SK-N-SH treated with all-trans-retinoic acid at 6 μM for 48 hours (cell line): ENCODE measurements around the gene CDIPT.

Source experiments
- ATAC-seq: fragments of 200-7000 bp; cut with Tn5 transposase; 3 replicates; pipeline ENCODE4 v1.9.1; 2020; ENCODE audit warnings: mild to moderate bottlenecking, moderate library complexity
- ARNTL ChIP-seq: fragments of 450-650 bp; formaldehyde crosslinking; IDR thresholded peaks from 2 replicates; pipeline ENCODE4 v1.5.0; 2020; ENCODE audit warnings: low read depth, mild to moderate bottlenecking, moderate library complexity, borderline replicate concordance
- BACH2 ChIP-seq: fragments of 250-450 bp; sonication (Bioruptor Pico); IDR thresholded peaks from 2 replicates; pipeline ENCODE4 v1.9.0; 2021; ENCODE audit warnings: mild to moderate bottlenecking, borderline replicate concordance
- ESRRG ChIP-seq: fragments of 250-450 bp; sonication (Bioruptor Pico); IDR thresholded peaks from 2 replicates; pipeline ENCODE4 v1.6.1; 2021; ENCODE audit warnings: mild to moderate bottlenecking
- GLIS3 ChIP-seq: fragments of 250-450 bp; sonication (Bioruptor Pico); IDR thresholded peaks from 2 replicates; pipeline ENCODE4 v1.5.0; 2020; ENCODE audit warnings: mild to moderate bottlenecking, moderate library complexity
- PPARA ChIP-seq: fragments of 250-450 bp; sonication (Bioruptor Pico); IDR thresholded peaks from 2 replicates; pipeline ENCODE4 v1.5.0; 2020; ENCODE audit warnings: mild to moderate bottlenecking, borderline replicate concordance
- SNAI2 ChIP-seq: fragments of 250-450 bp; sonication (Bioruptor Pico); IDR thresholded peaks from 2 replicates; pipeline ENCODE4 v1.5.0; 2020; ENCODE audit warnings: mild to moderate bottlenecking, moderate library complexity
- TCF4 ChIP-seq: fragments of 250-450 bp; sonication (Bioruptor Pico); IDR thresholded peaks from 2 replicates; pipeline ENCODE4 v1.8.0; 2021; ENCODE audit warnings: mild to moderate bottlenecking, moderate library complexity, borderline replicate concordance
- ZC3H10 ChIP-seq: fragments of 250-450 bp; sonication (Bioruptor Pico); IDR thresholded peaks from 2 replicates; pipeline ENCODE4 v1.5.1; 2021; ENCODE audit warnings: mild to moderate bottlenecking, moderate library complexity
- ZFP3 ChIP-seq: fragments of 250-450 bp; sonication (Bioruptor Pico); IDR thresholded peaks from 2 replicates; pipeline ENCODE4 v1.5.0; 2020; ENCODE audit warnings: mild to moderate bottlenecking, moderate library complexity
- ZFP30 ChIP-seq: fragments of 450-650 bp; formaldehyde crosslinking; IDR thresholded peaks from 2 replicates; pipeline ENCODE4 v1.5.0; 2022; ENCODE audit warnings: mild to moderate bottlenecking, moderate library complexity
- ZNF565 ChIP-seq: fragments of 450-650 bp; formaldehyde crosslinking; conservative IDR thresholded peaks from 2 replicates; pipeline ENCODE4 v1.5.0; 2020; ENCODE audit warnings: low read depth, mild to moderate bottlenecking, moderate library complexity
- ZNF70 ChIP-seq: fragments of 450-650 bp; formaldehyde crosslinking; IDR thresholded peaks from 2 replicates; pipeline ENCODE4 v1.5.0; 2020; ENCODE audit warnings: mild to moderate bottlenecking, moderate library complexity
- TF ChIP-seq, protein P1 (sequence below): fragments of 250-450 bp; sonication (Bioruptor Pico); IDR thresholded peaks from 2 replicates; pipeline ENCODE4 v1.5.1; 2021; ENCODE audit warnings: mild to moderate bottlenecking, moderate library complexity
- TF ChIP-seq, protein P2 (sequence below): fragments of 250-450 bp; sonication (Bioruptor Pico); IDR thresholded peaks from 2 replicates; pipeline ENCODE4 v1.5.0; 2020; ENCODE audit warnings: mild to moderate bottlenecking, moderate library complexity
- TF ChIP-seq, protein P3 (sequence below): fragments of 250-450 bp; sonication (Bioruptor Pico); IDR thresholded peaks from 2 replicates; pipeline ENCODE4 v1.5.1; 2020; ENCODE audit warnings: low read depth, mild to moderate bottlenecking, moderate library complexity

CDIPT gene

DNA sequence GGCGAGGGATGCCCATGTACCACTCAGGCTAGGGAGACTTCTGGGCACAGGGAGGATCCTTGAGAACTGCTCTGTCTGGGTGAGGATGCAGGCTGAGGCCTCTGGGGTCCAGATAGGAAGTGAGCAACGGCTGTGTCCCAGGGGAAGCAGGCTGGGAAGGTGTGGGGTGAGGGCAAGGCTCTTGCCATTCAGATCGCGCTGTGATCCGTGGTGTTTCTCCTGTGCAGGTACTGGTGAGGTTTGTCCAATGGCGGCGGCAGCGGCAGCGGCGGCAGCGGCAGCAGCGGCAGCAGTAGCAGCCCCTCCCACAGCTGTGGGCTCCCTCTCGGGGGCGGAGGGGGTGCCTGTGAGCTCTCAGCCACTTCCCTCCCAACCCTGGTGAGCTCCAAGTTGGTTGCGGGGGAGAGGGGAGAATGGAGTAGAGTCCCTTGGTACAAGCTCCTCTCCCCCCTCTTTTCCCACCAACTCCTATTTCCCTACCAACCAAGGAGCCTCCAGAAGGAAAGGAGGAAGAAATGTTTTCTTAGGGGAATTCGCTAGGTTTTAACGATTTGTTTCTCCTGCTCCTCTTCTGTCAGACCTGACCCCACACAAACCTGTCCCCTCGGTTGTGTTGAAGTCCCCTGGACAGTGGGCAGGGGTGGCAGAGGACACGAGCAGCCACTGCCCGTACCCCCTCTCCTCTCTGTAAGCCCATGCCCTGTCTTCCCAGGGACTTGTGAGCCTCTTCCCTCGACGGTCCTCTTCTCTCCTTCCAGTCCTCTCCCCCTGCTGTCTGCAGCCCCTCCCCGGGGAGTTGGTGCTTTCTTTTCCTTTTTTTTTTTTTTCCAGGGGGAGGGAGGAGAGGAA is 53.0 kb downstream of the CDIPT start (continued):
- TF ChIP-seq, protein P1, sequence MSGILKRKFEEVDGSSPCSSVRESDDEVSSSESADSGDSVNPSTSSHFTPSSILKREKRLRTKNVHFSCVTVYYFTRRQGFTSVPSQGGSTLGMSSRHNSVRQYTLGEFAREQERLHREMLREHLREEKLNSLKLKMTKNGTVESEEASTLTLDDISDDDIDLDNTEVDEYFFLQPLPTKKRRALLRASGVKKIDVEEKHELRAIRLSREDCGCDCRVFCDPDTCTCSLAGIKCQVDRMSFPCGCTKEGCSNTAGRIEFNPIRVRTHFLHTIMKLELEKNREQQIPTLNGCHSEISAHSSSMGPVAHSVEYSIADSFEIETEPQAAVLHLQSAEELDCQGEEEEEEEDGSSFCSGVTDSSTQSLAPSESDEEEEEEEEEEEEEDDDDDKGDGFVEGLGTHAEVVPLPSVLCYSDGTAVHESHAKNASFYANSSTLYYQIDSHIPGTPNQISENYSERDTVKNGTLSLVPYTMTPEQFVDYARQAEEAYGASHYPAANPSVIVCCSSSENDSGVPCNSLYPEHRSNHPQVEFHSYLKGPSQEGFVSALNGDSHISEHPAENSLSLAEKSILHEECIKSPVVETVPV (CRISPR knock-in tag) = no peak
- TF ChIP-seq, protein P2, sequence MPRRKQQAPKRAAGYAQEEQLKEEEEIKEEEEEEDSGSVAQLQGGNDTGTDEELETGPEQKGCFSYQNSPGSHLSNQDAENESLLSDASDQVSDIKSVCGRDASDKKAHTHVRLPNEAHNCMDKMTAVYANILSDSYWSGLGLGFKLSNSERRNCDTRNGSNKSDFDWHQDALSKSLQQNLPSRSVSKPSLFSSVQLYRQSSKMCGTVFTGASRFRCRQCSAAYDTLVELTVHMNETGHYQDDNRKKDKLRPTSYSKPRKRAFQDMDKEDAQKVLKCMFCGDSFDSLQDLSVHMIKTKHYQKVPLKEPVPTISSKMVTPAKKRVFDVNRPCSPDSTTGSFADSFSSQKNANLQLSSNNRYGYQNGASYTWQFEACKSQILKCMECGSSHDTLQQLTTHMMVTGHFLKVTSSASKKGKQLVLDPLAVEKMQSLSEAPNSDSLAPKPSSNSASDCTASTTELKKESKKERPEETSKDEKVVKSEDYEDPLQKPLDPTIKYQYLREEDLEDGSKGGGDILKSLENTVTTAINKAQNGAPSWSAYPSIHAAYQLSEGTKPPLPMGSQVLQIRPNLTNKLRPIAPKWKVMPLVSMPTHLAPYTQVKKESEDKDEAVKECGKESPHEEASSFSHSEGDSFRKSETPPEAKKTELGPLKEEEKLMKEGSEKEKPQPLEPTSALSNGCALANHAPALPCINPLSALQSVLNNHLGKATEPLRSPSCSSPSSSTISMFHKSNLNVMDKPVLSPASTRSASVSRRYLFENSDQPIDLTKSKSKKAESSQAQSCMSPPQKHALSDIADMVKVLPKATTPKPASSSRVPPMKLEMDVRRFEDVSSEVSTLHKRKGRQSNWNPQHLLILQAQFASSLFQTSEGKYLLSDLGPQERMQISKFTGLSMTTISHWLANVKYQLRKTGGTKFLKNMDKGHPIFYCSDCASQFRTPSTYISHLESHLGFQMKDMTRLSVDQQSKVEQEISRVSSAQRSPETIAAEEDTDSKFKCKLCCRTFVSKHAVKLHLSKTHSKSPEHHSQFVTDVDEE (CRISPR knock-in tag) = no peak
- TF ChIP-seq ZFP3 (CRISPR knock-in tag) = no peak
- no peak for TF ChIP-seq ZNF70 (CRISPR knock-in tag)
- TF ChIP-seq ZC3H10 (CRISPR knock-in tag) = no peak
- TF ChIP-seq BACH2 (CRISPR knock-in tag) = no peak

DNA sequence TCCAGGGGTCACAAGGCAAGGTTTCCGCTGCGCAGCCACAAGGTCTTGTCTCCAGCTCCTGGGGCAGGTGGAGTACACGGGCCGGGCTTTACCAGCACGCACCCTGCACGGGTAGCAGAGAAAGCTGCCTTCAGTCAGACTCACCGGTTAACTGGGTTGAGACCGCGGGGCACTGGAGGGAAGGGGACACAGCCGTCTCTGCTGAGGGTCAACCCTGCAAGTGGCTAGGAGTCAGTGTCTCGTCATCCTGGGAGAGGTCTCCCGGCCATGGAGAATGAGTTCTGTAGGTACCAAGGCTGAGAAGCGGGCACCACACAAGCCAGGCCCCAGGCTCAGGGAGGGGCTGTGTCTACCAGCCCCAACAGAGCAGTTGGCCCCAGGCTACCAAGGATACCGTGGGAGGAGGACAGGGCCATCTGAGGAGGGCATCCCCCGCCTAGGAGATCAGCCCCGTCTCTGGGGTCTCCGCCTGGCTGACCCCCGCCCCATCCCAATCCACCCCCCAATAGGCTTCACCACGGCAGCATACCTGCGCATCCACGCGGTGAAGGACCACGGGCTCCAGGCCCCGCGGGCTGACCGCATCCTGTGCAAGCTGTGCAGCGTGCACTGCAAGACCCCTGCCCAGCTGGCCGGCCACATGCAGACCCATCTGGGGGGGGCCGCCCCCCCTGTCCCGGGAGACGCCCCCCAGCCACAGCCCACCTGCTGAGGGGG is 53.8 kb downstream of the CDIPT start:
- TF ChIP-seq SNAI2 (no peak), ZFP3 (CRISPR knock-in tag) (no peak), ESRRG (CRISPR knock-in tag) (no peak), ZC3H10 (CRISPR knock-in tag) (no peak), GLIS3 (CRISPR knock-in tag) (no peak), BACH2 (CRISPR knock-in tag) (no peak), ZFP30 (CRISPR knock-in tag) (no peak), ARNTL (CRISPR knock-in tag) (no peak), TCF4 (CRISPR knock-in tag) (no peak), ZNF565 (CRISPR knock-in tag) (no peak), PPARA (CRISPR knock-in tag) (no peak)
- TF ChIP-seq, protein P1 (CRISPR knock-in tag) = no peak
- TF ChIP-seq, protein P3, sequence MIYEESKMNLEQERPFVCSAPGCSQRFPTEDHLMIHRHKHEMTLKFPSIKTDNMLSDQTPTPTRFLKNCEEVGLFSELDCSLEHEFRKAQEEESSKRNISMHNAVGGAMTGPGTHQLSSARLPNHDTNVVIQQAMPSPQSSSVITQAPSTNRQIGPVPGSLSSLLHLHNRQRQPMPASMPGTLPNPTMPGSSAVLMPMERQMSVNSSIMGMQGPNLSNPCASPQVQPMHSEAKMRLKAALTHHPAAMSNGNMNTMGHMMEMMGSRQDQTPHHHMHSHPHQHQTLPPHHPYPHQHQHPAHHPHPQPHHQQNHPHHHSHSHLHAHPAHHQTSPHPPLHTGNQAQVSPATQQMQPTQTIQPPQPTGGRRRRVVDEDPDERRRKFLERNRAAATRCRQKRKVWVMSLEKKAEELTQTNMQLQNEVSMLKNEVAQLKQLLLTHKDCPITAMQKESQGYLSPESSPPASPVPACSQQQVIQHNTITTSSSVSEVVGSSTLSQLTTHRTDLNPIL (CRISPR knock-in tag) = no peak

More for the DNA sequence above, 53.8 kb downstream of the CDIPT start:
- ATAC-seq = no peak
